AG09309 (cell line): ENCODE data around the gene PLEKHA6.

Experiments
- DNase-seq: peaks from one replicate; pipeline ENCODE4 v3.0.0-alpha.2; 2010; ENCODE audit warnings: low read depth
- H3K4me3 ChIP-seq: 2 replicates; pipeline ENCODE4 v1.5.1; 2011; ENCODE audit warnings: mild to moderate bottlenecking, low read depth, low read length, moderate library complexity; ENCODE audit not compliant: control insufficient read depth
- TF ChIP-seq, protein P1 (sequence below): IDR thresholded peaks from 2 replicates; pipeline ENCODE4 v1.5.1; 2011; ENCODE audit warnings: mild to moderate bottlenecking, low read depth, low read length, inconsistent platforms; ENCODE audit not compliant: insufficient read depth, control insufficient read depth; ENCODE audit errors: missing control alignments

PLEKHA6 gene

GRCh38 chr1:204263254-204263910, 96.3 kb downstream of the PLEKHA6 start:
- DNase-seq = no peak
- no peak overlapping the region for H3K4me3 ChIP-seq
- TF ChIP-seq, protein P1, sequence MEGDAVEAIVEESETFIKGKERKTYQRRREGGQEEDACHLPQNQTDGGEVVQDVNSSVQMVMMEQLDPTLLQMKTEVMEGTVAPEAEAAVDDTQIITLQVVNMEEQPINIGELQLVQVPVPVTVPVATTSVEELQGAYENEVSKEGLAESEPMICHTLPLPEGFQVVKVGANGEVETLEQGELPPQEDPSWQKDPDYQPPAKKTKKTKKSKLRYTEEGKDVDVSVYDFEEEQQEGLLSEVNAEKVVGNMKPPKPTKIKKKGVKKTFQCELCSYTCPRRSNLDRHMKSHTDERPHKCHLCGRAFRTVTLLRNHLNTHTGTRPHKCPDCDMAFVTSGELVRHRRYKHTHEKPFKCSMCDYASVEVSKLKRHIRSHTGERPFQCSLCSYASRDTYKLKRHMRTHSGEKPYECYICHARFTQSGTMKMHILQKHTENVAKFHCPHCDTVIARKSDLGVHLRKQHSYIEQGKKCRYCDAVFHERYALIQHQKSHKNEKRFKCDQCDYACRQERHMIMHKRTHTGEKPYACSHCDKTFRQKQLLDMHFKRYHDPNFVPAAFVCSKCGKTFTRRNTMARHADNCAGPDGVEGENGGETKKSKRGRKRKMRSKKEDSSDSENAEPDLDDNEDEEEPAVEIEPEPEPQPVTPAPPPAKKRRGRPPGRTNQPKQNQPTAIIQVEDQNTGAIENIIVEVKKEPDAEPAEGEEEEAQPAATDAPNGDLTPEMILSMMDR = no peak

- DNase-seq = no peak
- no peak overlapping the region for H3K4me3 ChIP-seq
- TF ChIP-seq, protein P1 = no peak
Observed at GRCh38 chr1:204262506-204263253, 97.0 kb downstream of the PLEKHA6 start.

GRCh38 chr1:204261746-204262505, 97.8 kb downstream of the PLEKHA6 start:
- peak; percentile 53 for DNase-seq
- no peak overlapping the region for H3K4me3 ChIP-seq
- TF ChIP-seq, protein P1 = no peak

- TF ChIP-seq, protein P1 = no peak
- H3K4me3 ChIP-seq = no peak overlapping the region
- DNase-seq = no peak
Observed at GRCh38 chr1:204261266-204261665, 98.5 kb downstream of the PLEKHA6 start.

- no peak overlapping the region for H3K4me3 ChIP-seq
- no peak for DNase-seq
- TF ChIP-seq, protein P1 = no peak
Observed at GRCh38 chr1:204260601-204261197, 99.0 kb downstream of the PLEKHA6 start.

DNA sequence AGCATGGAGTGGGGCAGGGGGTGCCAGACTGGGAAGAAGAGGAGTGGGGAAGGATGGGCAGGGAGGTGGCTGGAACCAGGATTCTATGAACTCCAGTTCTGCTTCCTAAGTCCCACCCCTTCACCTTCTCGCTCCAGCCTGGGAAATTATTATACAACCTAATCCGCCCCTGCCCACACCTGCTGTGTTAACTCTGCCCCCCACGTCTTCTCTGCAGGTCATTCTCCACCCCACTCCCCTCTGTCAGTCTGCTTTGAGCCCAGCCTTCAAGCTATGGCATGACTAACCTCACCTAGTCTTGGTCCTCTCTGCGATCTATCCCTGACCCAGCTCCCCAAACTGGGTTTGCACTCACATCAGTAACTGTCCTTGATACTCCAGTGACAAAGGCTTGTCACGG, 99.9 kb downstream of the PLEKHA6 start:
- DNase-seq = no peak
- H3K4me3 ChIP-seq = no peak overlapping the region
- TF ChIP-seq, protein P1 = no peak
